Transverse colon (tissue), 3 donors: Measurements from ENCODE around the gene CTNNBIP1.

Experiments used
- POLR2A ChIP-seq: fragments of 450-650 bp; IDR thresholded peaks from one replicate; pipeline ENCODE4 v1.6.1; 2016; ENCODE audit warnings: antibody characterized with exemption, mild to moderate bottlenecking, moderate library complexity
- TF ChIP-seq, protein P1 (sequence below), 5 experiments: fragments of 200-600 bp in 3 of 5; fragments of 450-650 bp in 2 of 5; sonication (generic) in 3 of 5; IDR thresholded peaks; 1 replicate in 2 of 5; 2 replicates in 3 of 5; pipeline ENCODE4 v1.5.1; 2016 to 2017; ENCODE audit warnings: antibody characterized with exemption in 5 of 5, inconsistent platforms in 3 of 5, mild to moderate bottlenecking in 2 of 5, moderate library complexity in 1 of 5

DNA sequence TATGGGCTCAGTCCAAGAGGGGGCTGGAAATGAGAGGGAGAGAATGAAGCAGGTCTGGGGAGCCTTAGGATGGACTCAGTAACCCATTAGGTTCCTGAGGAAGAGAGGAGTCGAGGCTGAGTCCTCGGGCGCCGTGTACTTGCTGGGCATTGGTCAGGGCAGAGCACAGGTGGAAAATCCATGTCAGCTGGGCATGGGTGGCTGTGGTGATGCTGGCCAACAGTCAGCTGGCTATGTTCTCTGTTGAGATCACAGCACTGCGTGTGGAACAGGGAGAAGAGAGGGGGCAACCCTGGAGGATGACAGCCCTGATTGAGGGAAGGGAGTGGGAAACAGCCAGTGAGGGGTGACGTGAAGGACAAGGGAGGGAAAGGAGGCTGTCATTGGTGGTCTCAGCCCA, 43.2 kb downstream of the CTNNBIP1 start:
- TF ChIP-seq, protein P1, sequence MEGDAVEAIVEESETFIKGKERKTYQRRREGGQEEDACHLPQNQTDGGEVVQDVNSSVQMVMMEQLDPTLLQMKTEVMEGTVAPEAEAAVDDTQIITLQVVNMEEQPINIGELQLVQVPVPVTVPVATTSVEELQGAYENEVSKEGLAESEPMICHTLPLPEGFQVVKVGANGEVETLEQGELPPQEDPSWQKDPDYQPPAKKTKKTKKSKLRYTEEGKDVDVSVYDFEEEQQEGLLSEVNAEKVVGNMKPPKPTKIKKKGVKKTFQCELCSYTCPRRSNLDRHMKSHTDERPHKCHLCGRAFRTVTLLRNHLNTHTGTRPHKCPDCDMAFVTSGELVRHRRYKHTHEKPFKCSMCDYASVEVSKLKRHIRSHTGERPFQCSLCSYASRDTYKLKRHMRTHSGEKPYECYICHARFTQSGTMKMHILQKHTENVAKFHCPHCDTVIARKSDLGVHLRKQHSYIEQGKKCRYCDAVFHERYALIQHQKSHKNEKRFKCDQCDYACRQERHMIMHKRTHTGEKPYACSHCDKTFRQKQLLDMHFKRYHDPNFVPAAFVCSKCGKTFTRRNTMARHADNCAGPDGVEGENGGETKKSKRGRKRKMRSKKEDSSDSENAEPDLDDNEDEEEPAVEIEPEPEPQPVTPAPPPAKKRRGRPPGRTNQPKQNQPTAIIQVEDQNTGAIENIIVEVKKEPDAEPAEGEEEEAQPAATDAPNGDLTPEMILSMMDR (IDR thresholded peaks at IDR 0.05): no peak
- no peak for TF ChIP-seq POLR2A
